VCaP (cell line): ENCODE results near the gene ZFPM1.

ENCODE experiments used
- H3K27ac ChIP-seq: fragments of 450-650 bp; 2 replicates; pipeline ENCODE4 v1.5.1; 2017
- TF ChIP-seq, protein P1 (sequence below): fragments of 450-650 bp; conservative IDR thresholded peaks from 2 replicates; pipeline ENCODE4 v1.5.1; 2017; ENCODE audit warnings: mild to moderate bottlenecking, moderate library complexity

ZFPM1 gene

DNA sequence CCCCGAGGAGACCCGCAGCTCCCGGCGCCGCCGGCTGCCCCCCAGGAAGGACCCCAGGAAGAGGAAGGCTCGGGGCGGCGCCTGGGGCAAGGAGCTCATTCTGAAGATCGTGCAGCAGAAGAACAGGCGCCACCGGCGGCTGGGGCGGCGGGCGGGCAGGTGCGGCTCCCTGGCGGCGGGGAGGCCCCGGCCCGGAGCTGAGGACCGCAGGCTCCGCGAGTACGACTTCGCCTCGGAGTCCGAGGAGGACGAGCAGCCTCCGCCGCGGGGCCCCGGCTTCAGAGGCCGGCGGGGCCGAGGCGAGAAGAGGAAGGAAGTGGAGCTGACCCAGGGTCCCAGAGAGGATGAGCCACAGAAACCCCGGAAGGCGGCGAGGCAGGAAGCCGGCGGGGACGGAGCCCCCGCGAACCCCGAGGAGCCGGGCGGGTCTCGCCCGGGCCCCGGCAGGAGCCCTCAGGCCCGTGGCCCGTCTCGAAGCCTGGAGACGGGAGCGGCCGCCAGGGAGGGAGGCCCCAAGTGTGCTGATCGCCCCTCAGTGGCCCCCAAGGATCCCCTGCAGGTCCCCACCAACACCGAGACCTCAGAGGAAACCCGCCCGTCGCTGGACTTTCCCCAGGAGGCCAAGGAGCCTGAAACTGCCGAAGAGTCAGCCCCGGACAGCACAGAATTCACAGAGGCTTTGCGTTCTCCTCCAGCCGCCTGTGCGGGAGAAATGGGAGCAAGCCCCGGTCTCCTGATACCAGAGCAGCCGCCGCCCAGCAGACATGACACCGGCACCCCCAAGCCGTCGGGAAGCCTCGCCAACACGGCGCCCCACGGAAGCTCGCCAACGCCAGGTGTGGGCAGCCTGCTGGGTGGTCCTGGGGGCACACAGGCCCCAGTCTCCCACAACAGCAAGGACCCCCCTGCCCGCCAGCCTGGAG lies 22.3 kb upstream of the ZFPM1 start:
- no peak overlapping the region for H3K27ac ChIP-seq
- TF ChIP-seq, protein P1, sequence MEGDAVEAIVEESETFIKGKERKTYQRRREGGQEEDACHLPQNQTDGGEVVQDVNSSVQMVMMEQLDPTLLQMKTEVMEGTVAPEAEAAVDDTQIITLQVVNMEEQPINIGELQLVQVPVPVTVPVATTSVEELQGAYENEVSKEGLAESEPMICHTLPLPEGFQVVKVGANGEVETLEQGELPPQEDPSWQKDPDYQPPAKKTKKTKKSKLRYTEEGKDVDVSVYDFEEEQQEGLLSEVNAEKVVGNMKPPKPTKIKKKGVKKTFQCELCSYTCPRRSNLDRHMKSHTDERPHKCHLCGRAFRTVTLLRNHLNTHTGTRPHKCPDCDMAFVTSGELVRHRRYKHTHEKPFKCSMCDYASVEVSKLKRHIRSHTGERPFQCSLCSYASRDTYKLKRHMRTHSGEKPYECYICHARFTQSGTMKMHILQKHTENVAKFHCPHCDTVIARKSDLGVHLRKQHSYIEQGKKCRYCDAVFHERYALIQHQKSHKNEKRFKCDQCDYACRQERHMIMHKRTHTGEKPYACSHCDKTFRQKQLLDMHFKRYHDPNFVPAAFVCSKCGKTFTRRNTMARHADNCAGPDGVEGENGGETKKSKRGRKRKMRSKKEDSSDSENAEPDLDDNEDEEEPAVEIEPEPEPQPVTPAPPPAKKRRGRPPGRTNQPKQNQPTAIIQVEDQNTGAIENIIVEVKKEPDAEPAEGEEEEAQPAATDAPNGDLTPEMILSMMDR: no peak

DNA sequence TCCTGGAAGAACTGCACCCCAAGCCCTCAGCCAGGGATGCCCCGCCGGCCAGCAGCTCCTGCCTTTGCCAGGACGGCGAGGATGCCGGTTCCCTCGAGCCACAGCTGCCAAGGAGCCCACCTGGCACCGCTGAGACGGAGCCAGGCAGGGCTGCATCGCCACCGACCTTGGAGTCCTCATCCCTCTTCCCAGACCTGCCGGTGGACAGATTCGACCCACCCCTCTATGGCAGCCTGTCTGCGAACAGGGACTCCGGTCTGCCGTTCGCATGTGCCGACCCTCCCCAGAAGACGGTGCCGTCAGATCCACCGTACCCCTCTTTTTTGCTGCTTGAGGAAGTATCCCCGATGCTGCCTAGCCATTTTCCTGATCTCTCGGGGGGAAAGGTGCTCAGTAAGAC lies 21.4 kb upstream of the ZFPM1 start:
- no peak overlapping the region for H3K27ac ChIP-seq

DNA sequence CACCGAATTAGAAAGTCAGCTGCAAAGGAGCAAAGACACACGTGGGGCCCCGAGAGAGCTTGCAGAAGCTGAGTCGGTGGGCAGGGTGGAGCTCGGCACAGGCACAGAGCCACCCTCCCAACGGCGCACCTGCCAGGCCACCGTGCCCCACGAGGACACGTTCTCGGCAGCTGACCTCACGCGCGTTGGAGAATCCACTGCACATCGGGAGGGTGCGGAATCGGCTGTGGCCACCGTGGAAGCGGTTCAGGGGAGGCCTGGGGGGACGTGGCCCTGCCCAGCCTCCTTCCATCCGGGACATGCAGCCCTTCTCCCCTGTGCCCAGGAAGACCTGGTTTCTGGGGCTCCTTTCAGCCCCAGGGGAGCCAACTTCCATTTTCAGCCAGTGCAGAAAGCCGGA lies 20.9 kb upstream of the ZFPM1 start:
- TF ChIP-seq, protein P1: no peak
- no peak overlapping the region for H3K27ac ChIP-seq

More for the DNA sequence above, 21.4 kb upstream of the ZFPM1 start:
- TF ChIP-seq, protein P1: no peak

DNA sequence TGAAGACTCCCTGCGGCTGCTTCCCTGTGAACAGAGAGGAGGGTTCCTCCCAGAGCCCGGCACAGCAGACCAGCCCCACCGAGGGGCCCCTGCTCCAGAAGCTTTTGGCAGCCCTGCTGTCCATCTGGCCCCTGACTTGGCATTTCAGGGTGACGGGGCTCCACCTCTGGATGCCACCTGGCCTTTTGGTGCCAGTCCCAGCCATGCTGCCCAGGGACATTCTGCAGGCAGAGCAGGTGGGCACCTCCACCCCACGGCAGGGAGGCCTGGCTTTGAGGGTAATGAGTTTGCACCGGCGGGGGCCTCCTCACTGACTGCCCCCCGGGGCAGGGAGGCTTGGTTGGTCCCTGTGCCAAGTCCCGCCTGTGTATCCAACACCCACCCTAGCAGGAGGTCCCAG lies 20.3 kb upstream of the ZFPM1 start:
- H3K27ac ChIP-seq: no peak overlapping the region
- TF ChIP-seq, protein P1: no peak

DNA sequence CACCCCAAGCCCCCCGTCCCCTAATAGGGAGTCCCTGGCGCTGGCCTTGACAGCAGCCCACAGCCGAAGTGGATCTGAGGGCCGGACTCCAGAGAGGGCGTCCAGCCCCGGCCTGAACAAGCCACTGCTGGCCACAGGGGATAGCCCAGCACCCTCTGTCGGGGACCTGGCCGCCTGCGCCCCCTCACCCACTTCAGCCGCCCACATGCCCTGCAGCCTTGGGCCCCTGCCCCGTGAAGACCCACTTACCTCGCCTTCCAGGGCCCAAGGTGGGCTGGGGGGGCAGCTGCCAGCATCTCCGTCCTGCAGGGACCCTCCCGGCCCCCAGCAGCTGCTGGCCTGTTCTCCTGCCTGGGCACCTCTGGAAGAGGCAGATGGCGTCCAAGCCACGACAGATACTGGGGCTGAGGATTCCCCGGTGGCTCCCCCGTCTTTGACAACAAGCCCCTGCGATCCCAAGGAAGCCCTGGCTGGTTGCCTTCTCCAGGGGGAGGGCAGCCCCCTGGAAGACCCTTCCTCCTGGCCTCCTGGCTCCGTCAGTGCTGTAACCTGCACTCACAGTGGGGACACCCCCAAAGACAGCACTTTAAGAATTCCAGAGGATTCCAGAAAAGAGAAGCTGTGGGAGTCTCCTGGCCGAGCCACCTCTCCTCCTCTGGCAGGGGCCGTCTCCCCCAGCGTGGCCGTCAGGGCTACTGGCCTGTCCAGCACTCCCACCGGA lies 19.3 kb upstream of the ZFPM1 start:
- no peak overlapping the region for H3K27ac ChIP-seq
- TF ChIP-seq, protein P1: no peak

DNA sequence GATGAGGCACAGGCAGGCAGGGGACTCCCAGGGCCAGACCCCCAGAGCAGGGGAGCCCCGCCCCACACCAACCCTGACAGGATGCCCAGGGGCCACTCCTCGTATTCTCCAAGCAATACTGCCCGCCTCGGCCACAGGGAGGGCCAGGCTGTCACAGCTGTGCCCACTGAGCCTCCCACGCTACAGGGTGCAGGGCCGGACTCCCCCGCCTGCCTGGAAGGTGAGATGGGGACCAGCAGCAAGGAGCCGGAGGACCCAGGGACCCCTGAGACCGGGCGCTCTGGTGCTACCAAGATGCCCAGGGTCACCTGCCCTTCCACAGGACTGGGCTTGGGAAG lies 18.8 kb upstream of the ZFPM1 start:
- no peak overlapping the region for H3K27ac ChIP-seq
- TF ChIP-seq, protein P1: no peak

DNA sequence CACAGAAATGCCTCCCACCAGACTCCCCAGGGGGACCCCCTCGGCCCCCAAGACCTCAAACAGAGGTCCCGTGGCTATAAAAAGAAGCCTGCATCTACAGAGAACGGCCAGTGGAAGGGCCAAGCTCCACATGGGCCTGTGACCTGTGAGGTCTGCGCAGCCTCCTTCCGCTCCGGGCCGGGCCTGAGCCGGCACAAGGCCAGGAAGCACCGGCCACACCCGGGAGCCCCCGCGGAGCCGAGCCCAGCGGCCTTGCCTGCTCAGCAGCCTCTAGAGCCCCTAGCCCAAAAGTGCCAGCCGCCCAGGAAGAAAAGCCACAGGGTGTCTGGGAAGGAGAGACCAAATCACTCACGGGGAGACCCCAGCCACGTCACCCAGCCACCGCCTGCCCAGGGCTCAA lies 18.3 kb upstream of the ZFPM1 start:
- TF ChIP-seq, protein P1: no peak

More for the DNA sequence above, 18.3 kb upstream of the ZFPM1 start:
- H3K27ac ChIP-seq: no peak overlapping the region
